ENCODE data around the gene ZFP28.

Gene ZFP28

GRCh38 chr19:56538761-56539263 lies at the start of gene ZFP28:
Gene ZFP28, plus strand, starts transcription at chr19:56538948. Its CDS starts 71 bp downstream, at chr19:56539019.
- DNase-seq: no peak

- DNase-seq: no peak
These were observed 47.3 kb upstream of the ZFP28 start for GRCh38 chr19:56491399-56491798.

- DNase-seq: no peak
These were observed 34.2 kb upstream of the ZFP28 start for GRCh38 chr19:56504581-56504980.

- peak; percentile 85 for DNase-seq
These were observed 31.1 kb upstream of the ZFP28 start, which contains the start of gene ZNF471 for GRCh38 chr19:56507446-56508289. Gene ZNF471, plus strand, starts transcription at chr19:56507855. Its CDS starts 3,717 bp downstream, at chr19:56511572.

GRCh38 chr19:56508290-56508778 lies 30.4 kb upstream of the ZFP28 start:
- DNase-seq: no peak

- DNase-seq: no peak
These were observed 13.4 kb upstream of the ZFP28 start for GRCh38 chr19:56525214-56525860.

- no peak for DNase-seq
These were observed 1.3 kb upstream of the ZFP28 start for GRCh38 chr19:56537442-56537841.

- DNase-seq: peak; percentile 90
These were observed 441 bp upstream of the ZFP28 start for GRCh38 chr19:56538254-56538760.

- DNase-seq: no peak
These were observed 5.0 kb downstream of the ZFP28 start for GRCh38 chr19:56543776-56544175.

- no peak for DNase-seq
These were observed 8.8 kb downstream of the ZFP28 start for GRCh38 chr19:56547535-56547934.

- DNase-seq: no peak
These were observed 15.6 kb downstream of the ZFP28 start for GRCh38 chr19:56554272-56554869.

- DNase-seq: no peak
These were observed 24.0 kb downstream of the ZFP28 start for GRCh38 chr19:56562766-56563165.

- DNase-seq: peak; percentile 27
These were observed 28.1 kb downstream of the ZFP28 start for GRCh38 chr19:56566904-56567273.

- DNase-seq: peak; percentile 90
These were observed 28.7 kb downstream of the ZFP28 start, which contains the start of gene ZNF470 for GRCh38 chr19:56567274-56568120. Gene ZNF470, plus strand, starts transcription at chr19:56567468. Its CDS starts 2,844 bp downstream, at chr19:56570312.

GRCh38 chr19:56572589-56572988 lies 33.8 kb downstream of the ZFP28 start:
- no peak for DNase-seq

GRCh38 chr19:56573914-56574313 lies 35.2 kb downstream of the ZFP28 start:
- no peak for DNase-seq

- DNase-seq: no peak
These were observed 39.2 kb downstream of the ZFP28 start for GRCh38 chr19:56577719-56578602.

- DNase-seq: no peak
These were observed 55.7 kb downstream of the ZFP28 start for GRCh38 chr19:56594446-56594782.

GRCh38 chr19:56594783-56595547 lies 56.2 kb downstream of the ZFP28 start, which contains the start of gene ZNF71:
Gene ZNF71, plus strand, starts transcription at chr19:56595302. Its CDS starts 6,257 bp downstream, at chr19:56601559.
- DNase-seq: peak; percentile 91

GRCh38 chr19:56595548-56595899 lies 56.8 kb downstream of the ZFP28 start:
- DNase-seq: no peak

All from CD4-positive, alpha-beta T cell treated with Interleukin-10 for 1 hour (primary cell).